Activated T-cell treated with anti-CD3 and anti-CD28 coated beads, Interleukin-2, amount 50 U/mL, for 48 hours (primary cell): ENCODE data around the gene CCDC87.

ENCODE experiments used
- DNase-seq, 2 experiments: peaks; one replicate each; pipeline ENCODE4 v3.0.0-alpha.2; 2020

The CCDC87 gene

DNA sequence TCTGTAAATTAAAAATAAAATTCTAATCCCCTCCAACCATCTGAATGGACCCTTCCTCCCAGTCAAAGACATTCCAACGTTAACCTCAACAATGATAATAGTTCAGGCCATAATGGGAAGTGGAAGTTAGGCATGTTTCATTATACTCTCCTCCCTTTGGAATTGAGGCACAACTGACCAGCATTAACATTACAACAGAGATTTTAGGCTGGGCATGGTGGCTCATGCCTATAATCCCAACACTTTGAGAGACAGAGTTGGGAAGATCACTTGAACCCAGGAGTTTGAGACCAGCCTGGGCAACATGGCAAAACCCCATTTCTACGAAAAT lies 22.0 kb downstream of the CCDC87 start:
- DNase-seq: no peak

DNA sequence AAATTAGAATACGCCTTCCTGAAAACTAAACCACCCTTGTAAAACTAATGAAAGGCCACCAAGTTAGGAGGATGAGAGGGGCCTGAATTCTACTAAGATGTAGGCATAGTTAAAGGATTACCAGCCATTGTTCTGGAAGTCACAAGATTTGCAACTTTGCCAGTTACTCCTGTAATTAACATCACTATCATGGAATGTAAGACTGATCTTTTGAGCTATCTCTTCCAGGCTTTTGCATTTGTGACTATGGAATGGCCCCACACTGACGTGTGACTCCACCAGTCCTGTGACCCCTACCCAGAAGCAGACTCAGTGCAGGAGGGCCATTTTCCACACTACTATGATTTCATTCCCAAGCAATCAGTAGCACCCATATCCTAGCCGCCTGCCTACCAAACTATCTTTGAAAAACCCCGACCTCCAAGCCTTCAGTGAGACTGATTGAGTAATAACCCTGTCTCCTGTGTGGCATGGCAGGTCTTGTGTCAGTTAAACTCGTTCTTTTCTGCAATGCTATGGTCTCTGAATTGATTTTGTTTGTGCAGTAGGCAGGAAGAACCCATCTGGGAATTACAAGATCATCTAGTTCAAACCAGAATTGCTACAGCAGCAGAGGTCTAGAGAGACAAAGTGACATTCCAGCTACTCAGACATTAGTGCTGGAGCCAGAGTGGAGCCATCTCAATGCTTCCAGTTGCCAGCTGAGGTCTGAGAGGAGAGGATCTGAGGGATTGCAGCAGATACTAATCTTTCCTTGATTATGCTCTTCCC lies 22.6 kb downstream of the CCDC87 start:
- DNase-seq: no peak

DNA sequence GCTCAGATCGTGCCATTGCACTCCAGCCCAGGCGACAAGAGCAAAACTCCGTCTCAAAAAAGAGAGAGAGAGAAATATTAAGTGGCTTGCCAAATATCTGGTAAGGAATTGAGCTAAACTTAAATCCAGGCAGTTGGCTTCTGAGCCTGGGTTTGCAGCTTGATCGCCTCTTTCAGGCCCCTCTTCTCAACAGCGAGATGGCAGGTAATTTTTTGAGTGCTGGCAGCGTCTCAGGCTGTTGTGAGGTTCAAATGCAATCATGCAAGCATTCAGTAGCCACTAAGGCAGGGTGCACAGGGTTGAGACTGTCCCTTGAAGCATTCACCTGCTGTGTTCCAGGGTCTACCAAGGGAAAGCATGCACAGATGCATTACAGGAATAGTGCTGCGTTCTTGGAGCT lies 23.8 kb downstream of the CCDC87 start:
- no peak for DNase-seq

DNA sequence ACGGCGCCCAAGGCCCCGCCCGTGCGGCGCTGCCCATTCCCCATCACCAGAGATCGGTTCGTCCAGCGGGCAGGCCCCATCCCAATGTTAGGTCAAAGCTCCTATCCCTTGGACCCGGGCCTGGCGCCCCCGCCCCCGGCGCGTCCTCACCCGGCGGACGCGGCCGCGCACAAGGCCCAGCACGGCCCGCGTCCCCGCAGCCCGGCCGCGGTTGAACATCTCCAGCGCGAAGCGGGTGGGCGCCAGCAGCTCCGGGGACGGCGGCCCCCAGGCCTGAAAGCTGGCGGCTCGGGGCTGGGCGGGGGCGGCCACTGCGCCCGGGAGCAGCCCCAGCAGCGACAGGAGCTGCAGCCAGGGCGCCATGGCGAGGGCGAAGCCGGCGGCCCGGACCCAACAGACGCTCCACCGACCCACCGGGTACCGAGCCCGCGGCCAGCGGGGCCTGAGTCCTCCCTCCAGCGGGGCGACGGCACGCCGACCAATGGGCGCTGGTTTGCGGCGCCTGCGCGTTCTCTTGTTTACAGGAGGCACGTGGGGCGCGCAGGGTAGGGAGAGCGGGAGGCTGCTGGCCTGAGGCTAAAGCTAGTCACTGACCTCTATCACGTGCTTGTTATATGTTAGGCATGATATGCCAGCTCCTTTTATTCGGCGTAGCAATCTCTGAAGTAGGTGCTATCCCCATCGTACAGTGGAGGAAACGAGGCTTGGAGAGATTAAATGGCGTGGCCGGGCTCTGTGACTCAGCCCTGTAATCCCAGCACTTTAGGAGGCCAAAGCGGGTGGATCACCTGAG lies 24.5 kb downstream of the CCDC87 start, which contains the start of gene CTSF:
Gene CTSF (minus strand): TSS at position 483 of the 793 bp plus-strand sequence. CDS start 120 bp downstream, at position 363.
- peak; percentile 79 to 84 for DNase-seq

DNA sequence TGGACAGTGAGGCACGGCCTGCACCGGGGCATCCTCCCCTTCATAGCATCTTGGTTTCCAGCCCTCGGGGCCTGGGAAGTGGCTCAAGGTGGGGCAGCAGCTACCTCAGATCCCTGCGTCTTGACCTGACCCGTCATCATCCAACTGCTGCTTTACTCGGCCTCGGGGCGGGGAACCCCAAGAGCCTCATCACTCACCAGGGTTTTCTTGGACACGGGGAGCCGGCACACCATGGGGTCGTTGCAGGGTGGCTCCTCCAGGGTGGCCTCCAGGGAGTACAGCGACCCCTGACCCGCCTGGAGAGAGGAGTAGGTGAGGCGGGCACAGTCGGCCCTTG lies 25.1 kb downstream of the CCDC87 start:
- no peak for DNase-seq

DNA sequence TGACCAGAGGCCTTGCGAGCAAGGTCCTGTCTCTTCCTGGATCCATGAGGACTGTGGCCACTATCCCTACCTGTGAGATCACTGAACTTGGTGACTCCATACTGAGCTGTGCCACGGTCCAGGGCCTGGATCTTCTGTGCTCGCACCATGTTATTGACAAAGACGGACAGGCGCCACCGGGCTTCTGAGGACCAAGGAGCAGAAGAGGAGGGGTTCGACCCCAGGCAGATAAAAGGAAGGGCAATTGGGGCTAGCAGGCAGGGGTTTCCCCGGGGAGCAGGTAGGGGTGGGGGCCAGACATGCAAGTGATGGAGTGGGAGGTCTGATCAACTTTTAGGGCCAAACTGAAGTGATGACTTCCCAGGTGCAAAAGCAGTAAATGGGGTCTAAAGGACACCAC lies 26.6 kb downstream of the CCDC87 start:
- no peak for DNase-seq

DNA sequence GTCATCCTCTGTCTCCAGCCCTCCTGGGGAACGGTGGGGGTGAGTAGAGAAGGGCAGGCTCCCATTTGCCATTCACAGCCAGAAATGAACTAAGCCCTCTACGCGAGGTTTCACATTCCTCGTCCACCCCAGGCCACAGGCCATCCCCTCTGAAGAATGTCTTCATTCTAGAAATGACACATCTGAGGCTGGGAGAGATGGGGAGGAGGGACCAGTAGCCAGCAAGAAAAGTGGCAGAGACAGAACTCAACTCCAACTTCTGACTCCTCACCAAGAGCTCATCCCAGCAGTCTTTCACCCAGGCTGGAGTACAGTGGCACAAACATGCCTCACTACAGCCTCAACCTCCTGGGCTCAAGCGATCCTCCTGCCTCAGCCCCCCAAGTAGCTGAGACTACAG lies 27.9 kb downstream of the CCDC87 start:
- DNase-seq: no peak

DNA sequence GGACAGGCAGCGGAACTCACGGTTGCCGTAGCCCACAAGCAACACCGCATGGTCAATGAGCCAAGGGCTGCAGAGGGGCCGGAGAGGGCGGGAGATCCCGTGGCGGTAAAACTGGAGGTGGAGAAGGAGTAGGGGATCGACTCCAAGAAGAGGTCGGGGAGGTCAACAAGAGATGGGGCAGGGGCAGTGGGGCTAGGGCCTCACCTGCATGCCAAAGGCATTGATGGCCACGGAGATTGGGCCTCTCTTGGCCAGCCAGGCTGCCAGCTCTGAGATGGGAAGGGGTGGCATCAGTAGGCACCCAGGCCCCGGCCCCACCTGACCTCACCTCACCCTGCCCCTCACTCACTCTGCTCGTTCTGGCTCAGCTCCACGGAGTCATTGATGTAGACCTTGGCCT lies 28.3 kb downstream of the CCDC87 start:
- no peak for DNase-seq

DNA sequence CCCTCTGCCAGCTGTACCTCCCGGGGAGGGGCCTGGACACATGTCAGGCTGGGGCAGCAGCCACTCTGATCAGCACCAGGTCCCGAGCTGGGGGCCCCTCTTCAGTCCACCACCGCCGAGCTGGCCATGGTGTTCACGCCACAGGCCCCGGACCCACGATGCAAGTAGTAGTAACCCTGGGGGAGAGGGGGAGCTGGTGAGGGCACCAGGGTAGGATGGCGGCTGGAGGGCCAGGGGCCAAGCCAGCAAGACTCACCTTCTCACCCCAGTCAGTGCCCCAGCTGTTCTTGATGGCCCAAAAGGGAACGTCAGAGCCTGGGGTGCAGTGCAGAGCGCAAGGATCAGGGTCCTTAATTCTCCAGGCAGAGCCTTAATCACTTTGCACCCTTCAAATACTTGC lies 29.0 kb downstream of the CCDC87 start:
- DNase-seq: no peak

DNA sequence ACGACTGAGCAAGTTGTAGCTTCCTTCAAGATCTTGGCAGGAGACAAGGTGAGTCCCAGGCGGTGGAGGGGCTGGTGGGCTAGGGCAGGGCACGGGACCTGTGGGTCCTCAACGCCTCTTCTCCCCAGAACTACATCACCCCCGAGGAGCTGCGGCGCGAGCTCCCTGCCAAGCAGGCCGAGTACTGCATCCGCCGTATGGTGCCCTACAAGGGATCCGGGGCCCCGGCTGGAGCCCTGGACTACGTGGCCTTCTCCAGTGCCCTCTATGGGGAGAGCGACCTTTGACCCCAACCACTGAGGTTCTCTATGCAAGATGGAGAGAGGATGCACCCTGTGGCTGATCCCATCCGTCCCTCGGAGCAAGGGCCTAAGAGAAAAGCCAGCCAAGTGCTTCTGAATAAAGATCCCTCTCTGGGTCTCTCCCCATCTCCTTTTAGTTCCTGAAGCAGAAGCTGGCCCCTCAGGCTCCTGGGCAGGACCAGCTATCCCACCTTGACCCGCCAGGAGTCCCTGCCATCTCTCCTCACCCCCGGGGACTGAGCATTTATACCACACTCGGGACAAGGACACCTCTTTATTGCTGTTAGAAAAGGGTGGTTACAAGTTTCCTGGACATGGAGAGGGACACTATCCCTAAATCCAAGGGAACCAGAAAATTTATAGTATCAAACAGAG lies 29.8 kb downstream of the CCDC87 start:
- no peak for DNase-seq

DNA sequence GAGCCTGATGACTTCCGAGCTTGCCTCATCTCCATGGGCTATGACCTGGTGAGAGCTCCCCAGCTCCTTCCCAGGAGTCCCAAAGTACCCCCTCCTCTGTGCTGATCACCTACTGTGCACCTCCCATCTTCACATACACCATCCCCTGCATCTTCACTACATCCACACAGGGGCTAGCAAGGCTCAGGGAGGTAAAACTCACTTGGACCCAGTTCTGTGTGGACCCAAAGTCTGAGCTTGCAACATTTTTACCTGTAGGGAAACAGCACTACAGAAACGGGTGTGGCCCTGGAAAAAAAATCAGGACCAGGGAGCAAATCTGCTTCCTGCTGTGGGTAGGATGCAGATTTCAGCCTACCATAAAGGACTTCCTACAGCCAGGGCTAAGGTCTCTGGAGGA lies 30.6 kb downstream of the CCDC87 start:
- DNase-seq: no peak

DNA sequence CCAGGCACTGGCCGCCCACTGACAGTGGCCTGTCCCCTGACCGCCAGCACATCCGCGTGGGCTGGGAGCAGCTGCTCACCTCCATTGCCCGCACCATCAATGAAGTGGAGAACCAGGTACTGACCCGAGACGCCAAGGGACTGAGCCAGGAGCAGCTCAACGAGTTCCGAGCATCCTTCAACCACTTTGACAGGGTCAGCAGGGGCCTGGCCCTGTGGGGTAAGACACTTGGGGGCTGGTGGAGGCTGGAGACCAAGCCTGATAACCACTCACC lies 31.0 kb downstream of the CCDC87 start:
- no peak for DNase-seq

DNA sequence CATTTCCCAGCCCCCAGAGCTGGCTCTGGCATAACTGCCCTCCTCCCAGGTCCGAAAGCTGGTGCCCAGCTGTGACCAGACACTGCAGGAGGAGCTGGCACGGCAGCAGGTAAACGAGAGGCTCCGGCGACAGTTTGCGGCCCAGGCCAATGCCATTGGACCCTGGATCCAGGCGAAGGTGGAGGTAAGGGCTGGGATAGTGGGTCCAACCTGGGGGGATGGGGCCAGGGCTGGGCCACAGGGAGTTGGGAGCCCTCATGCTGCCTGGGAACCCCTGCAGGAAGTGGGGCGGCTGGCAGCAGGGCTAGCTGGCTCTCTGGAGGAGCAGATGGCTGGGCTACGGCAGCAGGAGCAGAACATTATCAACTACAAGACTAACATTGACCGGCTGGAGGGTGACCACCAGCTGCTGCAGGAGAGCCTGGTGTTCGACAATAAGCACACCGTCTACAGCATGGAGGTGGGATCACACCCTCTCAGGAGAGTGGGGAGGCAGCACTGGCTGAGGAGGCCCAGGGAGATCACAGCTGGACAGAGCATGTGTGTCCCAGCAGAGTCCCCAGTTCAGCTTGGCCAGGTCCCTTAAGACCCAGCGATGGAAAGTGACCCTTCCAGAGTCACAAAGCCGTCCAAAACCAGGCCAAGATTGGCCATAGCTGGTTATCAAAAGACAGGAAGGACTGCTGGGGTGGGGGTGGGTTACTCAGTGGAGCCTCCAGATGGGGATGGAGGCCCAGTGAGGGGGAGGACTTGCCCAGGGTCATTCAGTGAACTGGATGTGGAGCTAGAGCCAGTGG lies 31.5 kb downstream of the CCDC87 start:
- DNase-seq: no peak

DNA sequence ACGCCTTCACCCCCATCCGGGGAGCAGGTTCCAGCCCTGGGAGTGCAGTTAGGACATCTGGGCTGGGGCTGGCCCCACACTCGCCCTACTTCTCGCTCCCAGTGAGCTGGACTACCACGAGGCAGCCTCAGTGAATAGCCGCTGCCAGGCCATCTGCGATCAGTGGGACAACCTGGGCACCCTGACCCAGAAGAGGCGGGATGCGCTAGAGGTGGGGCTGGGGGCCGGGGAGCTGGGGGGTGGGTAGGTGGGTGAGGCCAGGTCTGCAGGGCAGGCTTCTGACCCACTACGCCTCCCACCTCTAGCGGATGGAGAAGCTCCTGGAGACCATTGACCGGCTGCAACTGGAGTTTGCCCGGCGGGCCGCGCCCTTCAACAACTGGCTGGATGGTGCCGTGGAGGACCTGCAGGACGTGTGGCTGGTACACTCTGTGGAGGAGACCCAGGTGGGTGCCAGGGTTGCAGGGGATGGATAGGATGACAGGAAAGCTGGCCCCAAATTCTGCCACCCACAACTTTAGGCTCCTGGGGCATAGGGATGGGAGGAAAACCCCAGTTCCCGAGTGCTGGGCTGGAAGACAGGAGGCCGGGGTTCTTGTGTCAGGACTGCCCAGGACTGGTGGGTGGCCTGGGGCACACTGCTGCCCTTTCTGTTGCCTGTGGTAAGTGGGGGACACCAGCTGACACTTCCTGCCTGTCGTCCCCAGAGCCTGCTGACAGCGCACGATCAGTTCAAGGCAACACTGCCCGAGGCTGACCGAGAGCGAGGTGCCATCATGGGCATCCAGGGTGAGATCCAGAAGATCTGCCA lies 32.8 kb downstream of the CCDC87 start:
- DNase-seq: no peak

DNA sequence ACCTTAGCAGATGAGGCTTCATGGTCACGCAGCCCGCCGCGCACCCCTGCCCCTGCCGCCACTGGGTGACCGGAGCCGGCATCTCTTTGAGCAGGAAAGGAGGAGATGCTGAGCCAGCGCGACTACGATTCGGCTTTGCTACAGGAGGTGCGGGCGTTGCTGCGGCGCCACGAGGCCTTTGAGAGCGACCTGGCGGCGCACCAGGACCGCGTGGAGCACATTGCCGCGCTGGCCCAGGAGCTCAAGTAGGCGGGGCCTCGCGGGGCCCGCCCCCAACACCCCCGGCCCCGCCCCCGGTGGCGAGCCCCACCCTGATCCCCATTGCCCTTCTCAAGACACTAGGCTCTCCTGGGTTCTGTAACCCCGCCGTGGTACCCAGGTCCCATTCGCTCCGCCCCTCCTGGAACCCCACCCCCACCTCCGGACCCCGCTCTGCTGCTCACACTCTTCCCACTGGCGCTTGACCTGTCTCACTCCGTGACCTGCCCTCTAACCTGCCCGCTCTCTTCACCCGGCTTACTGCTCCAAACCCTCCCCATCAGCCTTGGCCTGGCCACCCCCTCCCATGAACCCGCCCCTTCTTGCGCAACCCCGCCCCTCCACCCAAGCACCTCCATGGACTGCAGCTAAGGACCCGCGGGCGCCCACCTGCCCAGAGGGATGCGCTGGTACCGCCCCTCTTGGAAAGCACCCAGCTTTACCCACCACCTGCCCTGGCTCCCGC lies 33.6 kb downstream of the CCDC87 start:
- DNase-seq: peak; percentile 43 to 58

DNA sequence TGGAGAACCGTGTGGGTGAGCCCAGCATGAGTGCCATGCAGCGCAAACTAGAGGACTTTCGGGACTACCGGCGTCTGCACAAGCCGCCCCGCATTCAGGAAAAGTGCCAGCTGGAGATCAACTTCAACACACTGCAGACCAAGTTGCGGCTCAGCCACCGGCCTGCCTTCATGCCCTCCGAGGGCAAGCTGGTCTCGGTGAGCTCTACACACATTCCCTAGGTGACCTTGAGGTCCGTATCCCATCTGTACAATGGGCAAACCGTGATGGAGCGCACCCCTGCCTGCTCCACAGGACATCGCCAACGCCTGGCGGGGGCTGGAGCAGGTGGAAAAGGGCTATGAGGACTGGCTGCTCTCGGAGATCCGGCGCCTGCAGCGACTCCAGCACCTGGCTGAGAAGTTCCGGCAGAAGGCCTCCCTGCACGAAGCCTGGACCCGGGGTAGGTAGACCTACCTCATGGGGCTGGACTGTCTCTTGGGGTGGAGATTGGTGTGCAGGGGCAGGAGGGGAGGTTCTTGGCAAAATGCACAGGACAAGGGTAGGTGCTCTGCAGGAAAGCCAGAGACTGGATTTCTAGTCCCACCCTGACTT lies 35.0 kb downstream of the CCDC87 start:
- DNase-seq: no peak

DNA sequence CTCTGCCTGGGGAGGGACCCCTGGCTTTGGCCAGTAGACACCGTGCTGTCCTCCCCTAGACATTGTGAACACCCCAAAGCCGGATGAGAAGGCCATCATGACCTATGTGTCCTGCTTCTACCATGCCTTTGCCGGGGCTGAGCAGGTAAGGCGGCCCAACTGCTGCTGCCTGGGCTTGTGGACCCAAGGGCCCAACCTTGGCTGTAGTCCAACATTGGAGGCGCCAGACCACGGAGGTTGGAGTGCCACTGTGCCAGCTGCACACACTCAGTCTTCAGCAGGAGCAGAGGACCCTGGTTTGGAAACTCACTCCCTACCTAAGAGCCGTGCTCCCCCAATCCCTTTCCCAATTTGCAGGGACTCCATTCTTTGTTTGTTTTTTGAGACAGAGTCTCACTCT lies 36.8 kb downstream of the CCDC87 start:
- no peak for DNase-seq

DNA sequence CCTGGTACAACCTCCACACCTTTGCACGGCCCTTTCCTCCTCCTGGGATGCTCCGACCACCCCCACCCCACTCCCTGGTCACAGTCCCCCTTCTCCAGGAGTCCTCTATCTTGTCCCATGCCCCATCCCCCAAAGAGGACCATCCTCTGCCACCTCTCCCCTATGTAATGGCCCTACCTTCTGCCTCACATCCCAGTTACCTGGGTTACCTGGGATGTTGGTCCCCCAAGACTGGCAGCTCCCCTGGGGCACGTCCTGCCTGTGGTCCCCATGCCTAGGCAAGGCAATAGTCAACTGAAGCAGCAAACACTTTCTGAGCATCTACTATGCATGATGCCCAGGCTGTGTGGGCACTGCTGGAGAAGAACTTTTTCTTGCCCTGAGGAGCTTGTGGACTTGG lies 37.4 kb downstream of the CCDC87 start:
- no peak for DNase-seq

DNA sequence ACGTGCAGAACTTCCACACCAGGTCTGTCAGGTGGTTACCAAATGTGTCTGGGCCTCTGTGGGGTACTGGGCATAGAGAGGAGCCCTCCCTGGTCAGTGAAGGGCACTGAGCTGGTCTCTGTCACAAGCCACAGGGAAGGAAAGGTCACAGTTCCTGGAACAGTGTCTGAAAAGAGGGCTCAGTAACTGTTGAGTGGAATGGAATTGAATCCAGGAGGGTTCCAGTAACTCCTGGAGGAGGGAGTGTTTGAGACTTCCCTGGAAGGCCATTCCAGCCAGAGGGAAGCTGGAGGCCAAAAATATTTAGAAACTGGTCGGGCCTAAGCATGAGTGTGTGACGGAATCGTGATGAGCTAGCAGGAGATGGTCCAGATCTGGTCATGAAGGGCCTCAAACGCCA lies 38.3 kb downstream of the CCDC87 start:
- no peak for DNase-seq

DNA sequence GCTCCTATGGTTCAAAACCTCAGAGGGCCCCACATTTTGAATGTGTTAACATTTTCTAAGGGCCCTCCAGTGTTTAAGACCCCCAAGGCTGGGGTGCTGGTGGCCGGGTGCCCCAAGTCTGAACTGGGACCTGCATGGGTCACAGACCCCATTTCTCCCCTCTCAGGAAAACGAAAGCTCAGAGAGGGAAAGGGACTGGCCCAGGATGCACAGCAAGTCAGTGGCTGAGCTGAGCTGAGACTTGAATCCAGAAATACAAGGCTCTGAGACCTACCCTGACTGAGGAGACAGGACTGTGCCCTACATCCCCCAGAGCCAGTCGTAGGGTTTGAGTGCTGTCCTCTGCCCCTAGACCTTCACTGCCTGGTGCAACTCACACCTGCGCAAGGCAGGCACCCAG lies 42.0 kb downstream of the CCDC87 start:
- DNase-seq: no peak

DNA sequence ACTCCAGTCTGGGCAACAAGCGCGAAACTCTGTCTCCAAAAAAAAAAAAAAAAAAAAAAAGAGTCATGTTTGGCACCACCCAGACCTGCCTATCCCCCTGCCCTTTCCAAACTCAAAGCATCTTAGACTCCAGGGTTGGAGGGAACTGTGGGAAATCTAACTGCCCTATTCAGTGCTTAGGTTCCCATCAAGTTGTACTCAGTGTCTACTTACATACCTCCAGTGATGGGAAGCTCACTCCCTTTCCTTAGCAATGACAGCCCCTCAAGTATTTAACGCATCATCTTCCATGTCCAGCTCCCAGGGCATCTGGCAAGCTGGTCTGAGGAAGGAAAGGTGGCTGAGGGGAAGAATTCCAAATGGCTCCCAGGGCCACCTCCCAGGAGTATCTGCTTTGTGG lies 43.2 kb downstream of the CCDC87 start:
- no peak for DNase-seq
